AG04449 (cell line): ENCODE measurements around the gene C3orf62.

Experiments used
- CTCF ChIA-PET: fragments of 350-600 bp; formaldehyde crosslinking; extraction: SDS; loops from one replicate; lab custom pipeline; 2021; ENCODE audit warnings: antibody characterized with exemption; lab: Yijun Ruan, JAX
- POLR2A ChIA-PET: fragments of 400-600, 350-600 bp; formaldehyde crosslinking; extraction: SDS; loops from one replicate; lab custom pipeline; 2020; ENCODE audit warnings: antibody characterized with exemption, inconsistent platforms; lab: Yijun Ruan, JAX
- DNase-seq: peaks from one replicate; pipeline ENCODE4 v3.0.0-alpha.2; 2010; ENCODE audit warnings: low read depth, low spot score
- H3K4me3 ChIP-seq: 2 replicates; pipeline ENCODE4 v1.5.1; 2011; ENCODE audit warnings: low read depth, mild to moderate bottlenecking, control low read depth, low read length
- TF ChIP-seq, protein P1 (sequence below): IDR thresholded peaks from one replicate; pipeline ENCODE4 v1.5.1; 2011; ENCODE audit warnings: mild to moderate bottlenecking, moderate library complexity, low read length, control low read depth, inconsistent platforms; ENCODE audit not compliant: insufficient read depth; ENCODE audit errors: missing control alignments

C3orf62 gene

DNA sequence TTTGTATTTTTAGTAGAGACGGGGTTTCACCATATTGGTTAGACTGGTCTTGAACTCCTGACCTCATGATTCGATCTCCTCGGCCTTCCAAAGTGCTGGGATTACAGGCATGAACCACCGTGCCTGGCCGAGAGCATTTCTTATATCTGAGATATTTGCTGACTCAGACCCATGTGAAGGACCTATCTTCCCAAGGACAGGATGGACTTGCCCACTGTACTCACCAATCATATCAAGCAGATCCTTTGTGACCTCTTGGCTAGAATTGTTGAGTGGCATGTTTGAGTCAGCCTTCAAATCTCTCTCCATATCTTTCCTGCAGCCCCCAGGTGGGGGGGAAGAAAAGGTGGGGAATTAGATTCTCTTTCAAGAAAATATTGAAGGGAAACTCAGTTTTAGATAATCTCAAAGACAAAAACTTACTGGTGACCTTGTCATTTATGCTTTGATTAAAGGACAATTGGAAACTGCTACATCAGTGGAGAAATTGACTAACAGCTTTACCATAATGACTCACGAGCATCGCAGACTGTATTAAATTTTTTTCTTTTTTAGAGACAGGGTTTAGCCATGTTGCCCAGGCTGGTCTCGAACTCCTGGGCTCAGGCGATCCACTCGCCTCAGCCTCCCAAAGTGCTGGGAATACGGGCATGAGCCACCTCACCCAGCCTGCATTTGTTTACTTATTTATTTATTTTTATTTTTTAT lies 3.1 kb downstream of the C3orf62 start:
- TF ChIP-seq, protein P1, sequence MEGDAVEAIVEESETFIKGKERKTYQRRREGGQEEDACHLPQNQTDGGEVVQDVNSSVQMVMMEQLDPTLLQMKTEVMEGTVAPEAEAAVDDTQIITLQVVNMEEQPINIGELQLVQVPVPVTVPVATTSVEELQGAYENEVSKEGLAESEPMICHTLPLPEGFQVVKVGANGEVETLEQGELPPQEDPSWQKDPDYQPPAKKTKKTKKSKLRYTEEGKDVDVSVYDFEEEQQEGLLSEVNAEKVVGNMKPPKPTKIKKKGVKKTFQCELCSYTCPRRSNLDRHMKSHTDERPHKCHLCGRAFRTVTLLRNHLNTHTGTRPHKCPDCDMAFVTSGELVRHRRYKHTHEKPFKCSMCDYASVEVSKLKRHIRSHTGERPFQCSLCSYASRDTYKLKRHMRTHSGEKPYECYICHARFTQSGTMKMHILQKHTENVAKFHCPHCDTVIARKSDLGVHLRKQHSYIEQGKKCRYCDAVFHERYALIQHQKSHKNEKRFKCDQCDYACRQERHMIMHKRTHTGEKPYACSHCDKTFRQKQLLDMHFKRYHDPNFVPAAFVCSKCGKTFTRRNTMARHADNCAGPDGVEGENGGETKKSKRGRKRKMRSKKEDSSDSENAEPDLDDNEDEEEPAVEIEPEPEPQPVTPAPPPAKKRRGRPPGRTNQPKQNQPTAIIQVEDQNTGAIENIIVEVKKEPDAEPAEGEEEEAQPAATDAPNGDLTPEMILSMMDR, result no peak
- DNase-seq, result no peak
- H3K4me3 ChIP-seq, result no peak overlapping the region
- CTCF ChIA-PET, result interaction anchor here (3.0 kb wide), 1 partner anchor 103 kb away, joined by 14 read pairs; the partner anchor contains the start of gene KLHDC8B
- POLR2A ChIA-PET, result no interaction called here

DNA sequence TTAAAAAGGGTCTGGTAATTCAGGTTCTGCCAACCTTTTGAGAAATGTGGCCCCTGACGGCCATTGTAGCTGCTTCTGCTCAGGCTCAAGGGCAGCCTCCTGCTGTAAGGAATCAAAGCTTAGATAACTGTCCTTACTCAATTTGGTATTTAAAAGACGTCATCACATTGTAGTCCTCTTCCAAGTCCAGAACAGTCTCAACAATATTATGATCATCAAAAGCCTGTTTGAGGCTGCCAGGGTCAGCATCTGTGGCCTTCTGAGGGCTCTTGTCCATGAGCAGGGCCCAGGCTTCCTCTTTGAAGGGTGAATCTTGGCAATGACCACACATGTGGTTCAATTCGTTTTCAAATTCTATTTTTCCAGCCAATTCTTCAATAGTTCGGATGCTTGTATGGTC lies 6.0 kb downstream of the C3orf62 start:
- DNase-seq, result no peak
- POLR2A ChIA-PET, result no interaction called here
- CTCF ChIA-PET, result interaction anchor here (1.3 kb wide), 1 partner anchor 199 kb away, joined by 3 read pairs; the partner anchor contains the start of gene DAG1
- H3K4me3 ChIP-seq, result no peak overlapping the region
- TF ChIP-seq, protein P1, result no peak

DNA sequence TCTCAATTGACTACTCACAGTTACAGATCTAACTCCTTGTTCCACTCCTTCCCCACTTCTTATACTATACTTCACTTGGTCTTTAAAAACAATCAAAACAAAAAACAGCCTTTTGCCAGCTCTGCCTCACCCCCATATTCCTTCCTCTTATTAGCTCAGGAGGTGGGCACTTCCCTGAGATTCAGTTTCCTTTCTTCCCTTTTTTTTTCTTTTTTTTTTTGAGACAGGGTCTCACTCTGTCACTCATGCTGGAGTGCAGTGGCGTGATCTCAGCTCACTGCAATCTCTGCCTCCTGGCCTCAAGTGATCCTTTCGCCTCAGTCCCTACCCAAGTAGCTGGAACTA lies 6.9 kb downstream of the C3orf62 start:
- CTCF ChIA-PET, result interaction anchor here (1.3 kb wide), 1 partner anchor 200 kb away, joined by 3 read pairs; the partner anchor contains the start of gene DAG1
- POLR2A ChIA-PET, result no interaction called here
- H3K4me3 ChIP-seq, result no peak overlapping the region
- TF ChIP-seq, protein P1, result no peak
- no peak for DNase-seq

DNA sequence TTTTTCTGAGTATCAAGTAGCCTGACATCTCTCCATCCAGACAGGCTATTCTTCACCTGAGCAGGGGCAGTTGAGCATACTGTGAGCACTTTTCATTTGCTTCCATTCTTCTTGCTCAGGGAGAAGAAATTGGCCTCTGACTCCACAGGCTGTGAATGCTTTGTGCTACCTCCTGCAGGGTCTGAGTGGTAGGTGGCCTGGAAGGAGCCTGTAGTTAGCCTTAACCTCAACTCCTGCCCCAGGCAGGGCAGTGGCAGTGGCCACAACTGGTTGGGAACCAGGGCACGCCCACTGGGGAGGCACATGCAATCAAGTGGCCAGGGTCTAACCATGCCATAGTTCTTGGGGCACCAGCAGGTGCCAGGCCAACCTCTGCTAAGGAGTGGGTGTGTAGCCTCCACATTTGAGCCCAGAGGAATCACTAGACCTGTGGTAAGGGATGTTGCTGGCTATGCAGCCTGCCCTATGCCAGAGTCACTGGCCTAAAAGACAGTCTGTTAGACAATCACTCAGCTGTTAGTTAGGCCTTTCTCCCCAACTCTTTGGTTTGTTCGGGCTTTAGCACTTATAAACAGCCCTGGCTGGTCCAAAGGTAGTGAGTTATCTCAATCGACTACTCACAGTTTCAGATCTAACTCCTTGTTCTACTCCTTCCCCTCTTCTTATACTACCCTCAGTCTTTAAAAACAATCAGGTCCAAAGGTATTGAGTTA lies 7.4 kb downstream of the C3orf62 start:
- DNase-seq, result no peak
- no peak overlapping the region for H3K4me3 ChIP-seq
- ChIA-PET CTCF (no interaction called here), POLR2A (no interaction called here)
- TF ChIP-seq, protein P1, result no peak

DNA sequence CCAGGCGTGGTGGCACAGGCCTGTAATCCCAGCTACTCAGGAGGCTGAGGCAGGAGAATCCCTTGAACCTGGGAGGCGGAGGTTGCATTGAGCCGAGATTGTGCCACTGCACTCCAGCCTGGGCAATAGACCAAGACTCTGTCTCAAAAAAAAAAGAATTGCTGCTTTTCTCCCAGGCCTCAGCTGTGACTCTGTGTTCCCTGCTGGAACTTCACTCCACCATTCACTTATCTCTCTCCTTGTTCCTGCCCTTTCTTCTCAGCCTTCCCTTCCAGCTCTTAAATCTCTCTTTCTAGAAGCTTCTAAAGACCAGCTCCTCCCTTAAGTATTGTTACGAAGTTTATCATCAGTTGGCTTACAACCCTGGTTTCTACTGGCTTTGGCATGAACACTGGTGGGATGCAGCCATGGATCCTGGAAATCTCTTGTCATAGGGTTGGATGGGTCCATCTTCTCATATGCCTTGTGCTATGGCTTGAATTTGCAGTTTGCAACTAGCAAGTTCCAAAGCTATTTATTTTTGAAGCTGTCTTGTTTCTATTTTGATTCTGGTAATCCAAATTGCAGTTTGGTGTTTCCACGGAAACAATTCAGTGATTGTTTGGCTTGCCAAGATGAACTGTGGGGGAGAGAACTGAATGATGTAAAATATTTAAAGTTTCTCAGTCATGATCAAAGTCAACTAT lies 10.5 kb downstream of the C3orf62 start:
- no peak for DNase-seq
- TF ChIP-seq, protein P1, result no peak
- CTCF ChIA-PET, result no interaction called here
- H3K4me3 ChIP-seq, result no peak overlapping the region
- POLR2A ChIA-PET, result no interaction called here
